Naive thymus-derived CD4-positive, alpha-beta T cell (primary cell): ENCODE data around the gene FCHSD1. TPM values are rescaled to one million over a fixed set of nuclear protein-coding genes. Genes with fewer than 3 reads are reported as not detected.
A peak's percentile ranks its signal among the peaks of the same experiment; 100 is the strongest.

ENCODE experiments used
- ATAC-seq: fragments of 150-1000 bp; cut with Tn5 transposase; 2 replicates; pipeline ENCODE4 v1.10.0; 2021; ENCODE audit warnings: mild to moderate bottlenecking, moderate library complexity
- CTCF ChIA-PET: fragments of 350-600 bp; sonication (Branson Sonifier 250); formaldehyde crosslinking; loops from one replicate; lab custom pipeline; 2021; ENCODE audit warnings: antibody characterized with exemption; lab: Charles Lee
- POLR2A ChIA-PET: fragments of 350-600 bp; sonication (Branson Sonifier 250); formaldehyde crosslinking; loops from one replicate; lab custom pipeline; 2021; ENCODE audit warnings: antibody characterized with exemption, inconsistent platforms; lab: Charles Lee
- DNase-seq, 9 donors: peaks; one replicate each; pipeline versions ENCODE4 v3.0.0 to v3.0.0-alpha.2; 2020 to 2022; ENCODE audit warnings: mixed read lengths in 1 of 9
- H3K27ac ChIP-seq: one replicate; pipeline ENCODE4 v1.7.0; 2013; ENCODE audit warnings: mild to moderate bottlenecking, low read depth, low read length, moderate library complexity
- H3K27me3 ChIP-seq, 2 donors: one replicate each; pipeline ENCODE4 v1.7.0; 2013; ENCODE audit warnings: low read length in 2 of 2, mild to moderate bottlenecking in 2 of 2, moderate library complexity in 2 of 2; ENCODE audit not compliant: control insufficient read depth in 2 of 2, insufficient read depth in 2 of 2
- H3K36me3 ChIP-seq, 3 experiments: 1 replicate in 2 of 3; 2 replicates in 1 of 3; pipeline ENCODE4 v1.7.0; 2013; ENCODE audit warnings: low read length in 3 of 3, mild to moderate bottlenecking in 3 of 3, moderate library complexity in 1 of 3; ENCODE audit not compliant: insufficient read depth in 3 of 3, control insufficient read depth in 2 of 3
- H3K4me1 ChIP-seq, 2 donors: one replicate each; pipeline ENCODE4 v1.7.0; 2013; ENCODE audit warnings: low read length in 2 of 2, mild to moderate bottlenecking in 2 of 2, moderate library complexity in 1 of 2; ENCODE audit not compliant: control insufficient read depth in 2 of 2, insufficient read depth in 2 of 2
- H3K4me3 ChIP-seq: 2 replicates; pipeline ENCODE4 v1.7.0; 2013; ENCODE audit warnings: mild to moderate bottlenecking, low read length
- H3K9me3 ChIP-seq, 3 experiments: 1 replicate in 2 of 3; 2 replicates in 1 of 3; pipeline ENCODE4 v1.7.0; 2013; ENCODE audit warnings: low read length in 3 of 3; ENCODE audit not compliant: control insufficient read depth in 2 of 3
- H3K27ac Mint-ChIP-seq, 9 donors: one replicate each; pipeline ENCODE4 v1.8.0; 2020 to 2022; ENCODE audit warnings: mixed read lengths in 9 of 9, mild to moderate bottlenecking in 8 of 9, moderate library complexity in 5 of 9, inconsistent platforms in 2 of 9
- H3K27me3 Mint-ChIP-seq, 5 donors: one replicate each; pipeline ENCODE4 v1.8.0; 2021 to 2022; ENCODE audit warnings: mixed read lengths in 5 of 5, mild to moderate bottlenecking in 1 of 5
- H3K36me3 Mint-ChIP-seq, 5 donors: one replicate each; pipeline ENCODE4 v1.8.0; 2020 to 2022; ENCODE audit warnings: mixed read lengths in 5 of 5, mild to moderate bottlenecking in 3 of 5, inconsistent platforms in 1 of 5
- H3K4me1 Mint-ChIP-seq, 7 donors: one replicate each; pipeline ENCODE4 v1.8.0; 2020 to 2022; ENCODE audit warnings: mixed read lengths in 7 of 7, mild to moderate bottlenecking in 3 of 7, inconsistent platforms in 1 of 7
- H3K4me3 Mint-ChIP-seq, 10 donors: one replicate each; pipeline ENCODE4 v1.8.0; 2020 to 2022; ENCODE audit warnings: mild to moderate bottlenecking in 10 of 10, mixed read lengths in 10 of 10, moderate library complexity in 6 of 10, inconsistent platforms in 2 of 10
- H3K9me3 Mint-ChIP-seq, 11 donors: one replicate each; pipeline ENCODE4 v1.8.0; 2020 to 2022; ENCODE audit warnings: mixed read lengths in 11 of 11, mild to moderate bottlenecking in 4 of 11, inconsistent platforms in 1 of 11, moderate library complexity in 1 of 11
- intact Hi-C, 2 donors: fragments of 100-400 bp; cut with micrococcal nuclease; formaldehyde crosslinking; loops; one replicate each; pipeline ENCODE4 v1.15.1; 2023
- polyA plus RNA-seq, 2 donors: library from polyadenylated mRNA; unstranded; fragments of 300-500 nt; fragmentation: Illumina TruSeq; gene quantifications; one replicate each; pipeline ENCODE4 v1.2.3, GENCODE V29; 2021
- total RNA-seq, 6 experiments: library from RNA in 5 of 6; stranded (reverse) in 5 of 6; gene quantifications; 1 replicate in 5 of 6; 2 replicates in 1 of 6; pipeline ENCODE4 v1.2.3 and lab custom pipeline; 2021 to 2026

Gene FCHSD1
- total and polyA plus RNA-seq, 7 experiments from 2014 or later, result 4.9 to 96.1 (median 73.0) TPM

GRCh38 chr5:141662028-141662427 lies 10.8 kb upstream of the FCHSD1 start:
- no peak overlapping the region for H3K4me3 Mint-ChIP-seq
- H3K4me1 Mint-ChIP-seq, result peaks cover 0 to 6% (median 3%) of the 10 kb centered on the region in 7 donors
- ChIA-PET POLR2A (no interaction called here), CTCF (interaction anchor here (1.0 to 3.9 kb wide), 3 partner anchors 8 to 216 kb away, joined by 3 to 15 read pairs (median 6); partner anchors contain the start of gene PCDH1)
- no peak overlapping the region for H3K27ac Mint-ChIP-seq
- H3K27me3 Mint-ChIP-seq, result peaks cover 0 to 5% (median 0%) of the 10 kb centered on the region in 5 donors
- ATAC-seq, result no peak
- peaks cover 0 to 2% (median 0%) of the 10 kb centered on the region in 11 donors for H3K9me3 Mint-ChIP-seq
- no peaks in the 10 kb centered on the region for H3K4me1 ChIP-seq
- no peak for DNase-seq
- no peaks in the 10 kb centered on the region for H3K36me3 ChIP-seq
- intact Hi-C loops, result no loop called here
- H3K9me3 ChIP-seq, result no peaks in the 10 kb centered on the region
- peaks cover 0 to 3% (median 0%) of the 10 kb centered on the region in 5 donors for H3K36me3 Mint-ChIP-seq
- no peaks in the 10 kb centered on the region for H3K27me3 ChIP-seq
- no peak overlapping the region for H3K27ac ChIP-seq
- H3K4me3 ChIP-seq, result no peak overlapping the region

DNA sequence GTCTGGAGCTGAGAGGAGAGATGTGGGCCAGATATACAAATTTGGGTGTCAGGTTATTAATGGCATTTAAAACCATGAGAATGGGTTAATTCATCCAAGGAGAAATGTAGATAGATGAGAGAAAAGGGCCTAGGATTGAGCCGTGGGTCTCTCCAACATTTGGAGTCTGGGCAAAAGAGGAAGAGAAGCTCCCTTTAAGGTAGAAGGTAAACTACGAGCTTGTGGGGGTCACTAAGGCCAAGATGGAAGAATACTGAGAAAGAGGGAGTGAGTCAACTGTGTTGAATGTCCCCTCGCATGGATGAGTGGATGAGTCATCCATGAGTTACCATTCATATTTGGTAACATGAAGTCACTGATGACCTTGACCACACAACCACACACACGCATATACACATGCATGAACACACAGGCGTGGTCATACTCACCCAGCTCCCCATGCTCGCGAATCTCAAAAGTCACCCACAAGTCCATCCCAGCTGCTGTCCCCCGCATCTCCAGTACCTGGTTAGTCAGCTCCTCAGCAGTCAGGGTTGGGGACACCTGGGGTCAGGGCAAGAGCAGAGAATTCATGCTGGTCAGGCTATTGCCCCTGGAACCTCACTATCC lies 6.8 kb upstream of the FCHSD1 start:
- ATAC-seq, result peak; percentile 26

DNA sequence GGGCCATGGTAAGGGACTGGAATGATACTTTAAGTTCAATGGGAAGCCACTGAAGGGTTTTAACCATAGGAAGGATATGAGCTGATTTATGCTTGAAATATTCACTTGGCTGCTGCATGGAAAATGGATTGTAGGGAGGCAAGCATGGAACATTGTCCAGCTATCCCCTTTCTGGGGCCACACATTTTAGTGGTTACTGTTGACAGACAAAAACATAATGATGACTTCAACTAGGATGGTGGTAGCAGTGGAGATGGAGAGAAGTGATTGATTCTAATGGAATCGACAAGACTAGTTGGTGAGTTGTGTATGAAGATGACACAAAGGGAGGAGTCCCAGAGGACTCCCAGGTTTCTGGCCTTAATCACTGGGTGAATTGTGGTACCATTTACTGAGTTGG lies 6.2 kb upstream of the FCHSD1 start:
- DNase-seq (no peak), ATAC-seq (no peak)
- Mint-ChIP-seq H3K27ac (no peak overlapping the region), H3K27me3 (peaks cover 0 to 7% (median 3%) of the 10 kb centered on the region in 5 donors), H3K36me3 (peaks cover 0 to 4% (median 0%) of the 10 kb centered on the region in 5 donors), H3K4me1 (peaks cover 1 to 12% (median 7%) of the 10 kb centered on the region in 7 donors), H3K4me3 (no peak overlapping the region), H3K9me3 (peaks cover 0 to 3% (median 0%) of the 10 kb centered on the region in 11 donors)
- intact Hi-C loops, result no loop called here
- POLR2A ChIA-PET, result interaction anchor here (1.5 to 1.6 kb wide), 2 partner anchors 12 to 20 kb away, joined by 3 to 6 read pairs; partner anchors contain the start of gene RELL2
- Histone ChIP-seq H3K9me3 (no peaks in the 10 kb centered on the region), H3K27ac (no peak overlapping the region), H3K4me1 (no peaks in the 10 kb centered on the region), H3K4me3 (no peak overlapping the region), H3K27me3 (no peaks in the 10 kb centered on the region), H3K36me3 (no peaks in the 10 kb centered on the region)
- CTCF ChIA-PET, result interaction anchor here (0.6 to 1.2 kb wide), 3 partner anchors 13 to 1028 kb away, joined by 3 read pairs; partner anchors contain the start of gene FGF1

More for the DNA sequence above, 6.8 kb upstream of the FCHSD1 start:
- no peak overlapping the region for H3K4me3 Mint-ChIP-seq
- Histone ChIP-seq H3K9me3 (no peaks in the 10 kb centered on the region), H3K27ac (no peak overlapping the region), H3K4me1 (no peaks in the 10 kb centered on the region), H3K27me3 (no peaks in the 10 kb centered on the region), H3K36me3 (no peaks in the 10 kb centered on the region), H3K4me3 (no peak overlapping the region)
- H3K27ac Mint-ChIP-seq, result no peak overlapping the region
- ChIA-PET POLR2A (interaction anchor here (1.6 kb wide), 1 partner anchor 12 kb away, joined by 6 read pairs; no protein-coding TSS in a partner anchor), CTCF (interaction anchor here (0.6 to 1.2 kb wide), 4 partner anchors 12 to 335 kb away, joined by 3 read pairs; no protein-coding TSS in a partner anchor)
- H3K27me3 Mint-ChIP-seq, result peaks cover 0 to 7% (median 3%) of the 10 kb centered on the region in 5 donors
- peaks cover 0 to 6% (median under 1%) of the 10 kb centered on the region in 7 donors for H3K4me1 Mint-ChIP-seq
- peaks cover 0 to 3% (median 0%) of the 10 kb centered on the region in 11 donors for H3K9me3 Mint-ChIP-seq
- H3K36me3 Mint-ChIP-seq, result peaks cover 0 to 4% (median 0%) of the 10 kb centered on the region in 5 donors
- intact Hi-C loops, result no loop called here
- no peak for DNase-seq

DNA sequence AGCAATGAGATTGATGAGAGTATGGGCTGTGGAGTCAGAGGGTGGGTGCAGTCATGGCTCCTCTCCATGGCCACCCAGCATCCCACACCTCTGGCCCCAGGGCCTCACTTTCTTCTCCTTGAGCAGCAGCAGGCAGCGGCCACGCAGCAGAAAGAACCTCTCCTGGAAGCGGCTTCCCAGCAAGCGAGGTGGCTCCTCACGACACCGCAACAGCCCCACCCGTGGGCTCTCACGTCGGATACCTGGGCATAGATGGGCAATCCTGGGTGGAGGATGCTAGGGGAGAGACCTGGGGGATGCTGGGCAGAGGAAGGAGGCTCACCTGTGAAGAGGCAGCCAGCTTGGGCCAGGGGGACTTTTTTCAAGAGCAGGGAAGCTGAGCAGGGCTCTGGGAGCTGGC lies 5.2 kb upstream of the FCHSD1 start:
- intact Hi-C loops, result no loop called here
- ChIA-PET CTCF (no interaction called here), POLR2A (interaction anchor here (0.6 to 1.5 kb wide), 2 partner anchors 19 to 20 kb away, joined by 3 read pairs; partner anchors contain the start of gene RELL2)
- peaks cover 0 to 4% (median 0%) of the 10 kb centered on the region in 5 donors for H3K36me3 Mint-ChIP-seq
- ATAC-seq (no peak), DNase-seq (no peak)
- peaks cover 0 to 3% (median 0%) of the 10 kb centered on the region in 11 donors for H3K9me3 Mint-ChIP-seq
- Histone ChIP-seq H3K9me3 (no peaks in the 10 kb centered on the region), H3K4me3 (no peak overlapping the region), H3K27ac (no peak overlapping the region), H3K4me1 (peaks cover 8 to 9% of the 10 kb centered on the region in 2 donors), H3K27me3 (no peaks in the 10 kb centered on the region), H3K36me3 (no peaks in the 10 kb centered on the region)
- peak overlapping the region in 1 of 9 donors; percentile 34 for H3K27ac Mint-ChIP-seq
- peaks cover 0 to 7% (median 3%) of the 10 kb centered on the region in 5 donors for H3K27me3 Mint-ChIP-seq
- H3K4me3 Mint-ChIP-seq, result no peak overlapping the region
- peaks cover 8 to 22% (median 17%) of the 10 kb centered on the region in 7 donors for H3K4me1 Mint-ChIP-seq

- H3K36me3 Mint-ChIP-seq, result peaks cover 0 to 4% (median 0%) of the 10 kb centered on the region in 5 donors
- H3K27ac Mint-ChIP-seq, result no peak overlapping the region
- Histone ChIP-seq H3K27me3 (no peaks in the 10 kb centered on the region), H3K9me3 (no peaks in the 10 kb centered on the region), H3K36me3 (no peaks in the 10 kb centered on the region), H3K27ac (no peak overlapping the region), H3K4me1 (peaks cover 15 to 18% of the 10 kb centered on the region in 2 donors), H3K4me3 (no peak overlapping the region)
- no peak for ATAC-seq
- no peak for DNase-seq
- CTCF ChIA-PET, result no interaction called here
- H3K4me1 Mint-ChIP-seq, result peaks cover 14 to 31% (median 26%) of the 10 kb centered on the region in 7 donors
- no peak overlapping the region for H3K4me3 Mint-ChIP-seq
- peaks cover 0 to 7% (median 3%) of the 10 kb centered on the region in 5 donors for H3K27me3 Mint-ChIP-seq
- POLR2A ChIA-PET, result no interaction called here
- intact Hi-C loops, result no loop called here
- H3K9me3 Mint-ChIP-seq, result peaks cover 0 to 3% (median 0%) of the 10 kb centered on the region in 11 donors
Observed at GRCh38 chr5:141655020-141655419, 3.8 kb upstream of the FCHSD1 start.

DNA sequence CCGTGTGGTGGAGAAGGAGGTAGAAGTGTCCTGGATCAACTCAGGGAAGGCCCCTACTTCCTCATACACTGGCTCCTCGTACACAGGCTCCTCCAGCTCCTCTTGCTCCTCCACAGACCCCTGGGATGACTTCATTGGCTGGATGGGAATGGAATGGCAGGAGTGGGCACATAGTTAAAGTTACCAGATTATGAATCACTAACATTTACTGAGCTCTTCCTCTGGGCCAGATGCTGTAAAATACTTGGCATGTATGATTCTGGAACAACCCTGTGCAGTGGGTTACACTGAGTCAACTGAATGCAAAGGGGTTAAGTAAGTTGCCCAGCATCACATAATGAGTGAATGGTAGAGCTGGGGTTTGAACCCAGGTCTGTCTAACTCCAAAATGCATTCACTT lies 3.1 kb upstream of the FCHSD1 start:
- Mint-ChIP-seq H3K9me3 (peaks cover 0 to 3% (median 0%) of the 10 kb centered on the region in 11 donors), H3K36me3 (peaks cover 0 to 4% (median 0%) of the 10 kb centered on the region in 5 donors), H3K4me1 (peaks cover 21 to 36% (median 31%) of the 10 kb centered on the region in 7 donors), H3K27me3 (peaks cover 0 to 7% (median 3%) of the 10 kb centered on the region in 5 donors), H3K27ac (peak overlapping the region in 1 of 9 donors; percentile 41), H3K4me3 (peak overlapping the region in 1 of 10 donors; percentile 25)
- no peaks in the 10 kb centered on the region for H3K9me3 ChIP-seq
- ChIA-PET POLR2A (interaction anchor here (0.6 kb wide), 1 partner anchor 15 kb away, joined by 3 read pairs; no protein-coding TSS in a partner anchor), CTCF (interaction anchor here (0.6 to 1.1 kb wide), 2 partner anchors 9 to 10 kb away, joined by 3 to 6 read pairs; no protein-coding TSS in a partner anchor)
- H3K4me3 ChIP-seq, result no peak overlapping the region
- H3K4me1 ChIP-seq, result peaks cover 15 to 19% of the 10 kb centered on the region in 2 donors
- intact Hi-C loops, result loop anchor here in 1 of 2 donors (5.0 kb wide), 2 partner anchors 38 to 47 kb away; no protein-coding TSS in a partner anchor
- H3K27ac ChIP-seq, result no peak overlapping the region
- no peaks in the 10 kb centered on the region for H3K36me3 ChIP-seq
- DNase-seq (no peak), ATAC-seq (no peak)
- H3K27me3 ChIP-seq, result no peaks in the 10 kb centered on the region
